Suprapubic skin (tissue), 3 donors: Measurements from ENCODE around the gene RGS7.

Source experiments
- POLR2AphosphoS5 ChIP-seq, 3 donors: sonication (generic); formaldehyde crosslinking; IDR thresholded peaks; one replicate each; pipeline ENCODE4 v1.6.1; 2017; ENCODE audit warnings: antibody characterized with exemption in 3 of 3
- TF ChIP-seq, protein P1 (sequence below), 2 donors: fragments of 200-600 bp in 1 of 2; fragments of 450-650 bp in 1 of 2; sonication (generic) in 1 of 2; IDR thresholded peaks; one replicate each; pipeline ENCODE4 v1.5.1; 2016 to 2019; ENCODE audit warnings: antibody characterized with exemption in 2 of 2, mild to moderate bottlenecking in 1 of 2, moderate library complexity in 1 of 2

- no peak for TF ChIP-seq POLR2AphosphoS5 (IDR thresholded peaks at IDR 0.05)
- TF ChIP-seq, protein P1, sequence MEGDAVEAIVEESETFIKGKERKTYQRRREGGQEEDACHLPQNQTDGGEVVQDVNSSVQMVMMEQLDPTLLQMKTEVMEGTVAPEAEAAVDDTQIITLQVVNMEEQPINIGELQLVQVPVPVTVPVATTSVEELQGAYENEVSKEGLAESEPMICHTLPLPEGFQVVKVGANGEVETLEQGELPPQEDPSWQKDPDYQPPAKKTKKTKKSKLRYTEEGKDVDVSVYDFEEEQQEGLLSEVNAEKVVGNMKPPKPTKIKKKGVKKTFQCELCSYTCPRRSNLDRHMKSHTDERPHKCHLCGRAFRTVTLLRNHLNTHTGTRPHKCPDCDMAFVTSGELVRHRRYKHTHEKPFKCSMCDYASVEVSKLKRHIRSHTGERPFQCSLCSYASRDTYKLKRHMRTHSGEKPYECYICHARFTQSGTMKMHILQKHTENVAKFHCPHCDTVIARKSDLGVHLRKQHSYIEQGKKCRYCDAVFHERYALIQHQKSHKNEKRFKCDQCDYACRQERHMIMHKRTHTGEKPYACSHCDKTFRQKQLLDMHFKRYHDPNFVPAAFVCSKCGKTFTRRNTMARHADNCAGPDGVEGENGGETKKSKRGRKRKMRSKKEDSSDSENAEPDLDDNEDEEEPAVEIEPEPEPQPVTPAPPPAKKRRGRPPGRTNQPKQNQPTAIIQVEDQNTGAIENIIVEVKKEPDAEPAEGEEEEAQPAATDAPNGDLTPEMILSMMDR (IDR thresholded peaks at IDR 0.05): no peak
Measured at GRCh38 chr1:240844486-240844885, 512.5 kb downstream of the RGS7 start.
